GM21381 (cell line): ENCODE results near the gene NXF1.
"Not testable (repeated sequence)": the region's sequence is repeated elsewhere in the genome, so short reads cannot be mapped to it uniquely, and the experiment has no call there.

Experiments
- ATAC-seq: cut with Tn5 transposase; IDR thresholded peaks from one replicate; pipeline ENCODE4 v1.9.1; 2021; ENCODE audit warnings: mild to moderate bottlenecking, moderate library complexity; ENCODE audit not compliant: unreplicated experiment

NXF1 gene

GRCh38 chr11:62805076-62805892, at the start of gene NXF1:
TSS of gene NXF1 (minus strand) at chr11:62805440. CDS start at chr11:62805356, 84 bp downstream.
- peak; percentile 85 for ATAC-seq

DNA sequence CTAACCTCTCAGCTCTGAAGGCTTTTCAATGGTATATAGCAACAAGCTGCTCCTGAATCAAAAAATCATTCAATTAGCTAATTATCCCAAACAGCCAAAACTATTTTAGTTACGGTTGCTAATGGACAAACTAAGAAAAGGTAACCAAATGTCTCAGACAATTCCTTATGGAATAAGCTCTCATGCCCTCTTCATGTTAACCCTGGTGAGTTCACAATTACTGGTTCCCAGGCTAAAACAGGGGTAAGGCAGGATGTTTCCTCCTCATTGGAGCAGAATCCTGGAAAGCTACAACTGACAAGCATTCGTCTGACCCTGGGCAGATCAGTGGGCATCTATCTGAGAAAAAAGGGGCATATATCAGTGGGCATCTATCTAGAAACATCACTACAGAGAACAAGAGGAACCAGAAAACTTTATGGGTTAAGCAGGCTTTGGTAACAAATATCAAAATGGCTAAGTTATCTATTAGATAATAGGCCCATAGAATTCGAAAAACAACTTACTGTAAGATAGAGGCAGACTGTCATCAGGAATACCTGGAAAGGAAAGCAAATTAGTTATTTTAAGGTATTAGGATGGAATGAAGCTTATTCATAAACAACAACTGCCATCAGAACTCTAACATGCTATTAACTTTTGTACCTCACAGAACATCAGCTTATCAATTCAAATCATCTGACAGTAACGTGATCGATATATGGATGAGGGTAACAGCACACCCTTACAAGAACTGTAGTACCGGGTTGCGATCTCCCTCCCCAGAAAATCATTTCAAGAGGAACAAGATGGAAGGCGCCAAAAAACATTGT, 49.0 kb upstream of the NXF1 start:
- ATAC-seq: no peak

- ATAC-seq: no peak
Observed at GRCh38 chr11:62853279-62853965, 48.2 kb upstream of the NXF1 start.

DNA sequence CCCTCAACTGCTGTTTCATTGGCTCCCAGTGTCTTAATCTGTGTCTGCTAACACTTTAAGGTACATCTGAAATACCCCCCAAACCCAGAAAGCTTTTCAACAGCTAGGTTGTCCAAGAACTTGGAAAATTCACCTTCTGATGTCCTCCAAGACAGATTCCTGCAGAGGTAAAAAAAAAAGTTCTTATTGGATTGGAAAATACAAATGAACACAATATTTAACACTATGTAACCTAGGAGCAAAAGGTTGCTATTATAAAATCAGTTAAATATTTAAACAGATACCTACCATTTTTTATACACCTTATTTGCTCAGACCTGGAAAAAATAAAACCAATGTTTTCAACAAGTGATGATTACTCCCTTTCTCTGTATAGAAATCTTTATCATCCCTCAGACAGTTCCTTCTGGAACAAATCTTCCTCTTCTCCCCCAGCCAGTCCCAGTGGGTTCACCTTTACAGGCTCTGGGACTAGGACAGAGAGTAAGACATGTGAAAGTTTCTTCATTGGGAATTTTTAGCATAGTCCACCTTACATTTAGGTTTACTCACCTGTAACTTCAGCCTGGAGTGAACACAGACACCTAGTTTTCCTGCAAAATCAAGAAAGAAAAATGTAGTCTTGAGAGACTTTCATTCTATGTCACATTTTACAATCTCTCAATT, 47.4 kb upstream of the NXF1 start:
- no peak for ATAC-seq

DNA sequence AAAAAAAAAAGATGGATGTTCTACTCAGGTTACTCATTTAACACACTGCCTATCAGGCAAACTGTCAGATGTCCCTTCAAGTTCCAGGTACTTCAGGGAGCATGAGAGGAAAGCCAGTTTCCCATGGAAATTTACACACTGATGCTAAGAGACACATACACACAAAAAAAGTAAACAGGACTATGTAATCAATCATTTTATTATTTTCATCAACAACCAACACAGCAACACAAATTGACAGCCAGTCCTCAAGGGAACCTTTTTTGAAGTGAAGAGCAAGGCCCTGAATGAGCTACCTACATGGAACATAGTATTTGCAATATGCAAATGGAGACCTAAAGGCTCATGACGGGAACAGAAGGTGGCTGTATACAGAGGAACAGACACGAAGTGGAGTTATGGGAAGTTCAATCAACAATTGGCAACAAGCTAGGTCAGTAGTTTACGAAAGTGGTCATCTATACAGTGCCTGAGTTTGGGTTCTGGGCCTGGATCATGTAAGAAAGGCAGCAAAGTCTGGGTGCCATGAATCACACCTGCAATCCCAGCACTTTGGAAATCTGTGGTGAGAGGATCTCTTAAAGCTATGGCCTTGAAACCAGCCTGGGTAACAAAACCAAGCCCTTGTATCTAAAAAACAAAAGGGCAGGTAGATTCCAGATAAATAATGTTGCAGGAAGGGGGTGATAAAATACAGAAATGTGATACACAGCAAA, 46.7 kb upstream of the NXF1 start:
- ATAC-seq: no peak

- ATAC-seq: no peak
Observed at GRCh38 chr11:62850911-62851806, 45.9 kb upstream of the NXF1 start.

- ATAC-seq: no peak
Observed at GRCh38 chr11:62847767-62848314, 42.6 kb upstream of the NXF1 start.

GRCh38 chr11:62846177-62846576, 40.9 kb upstream of the NXF1 start:
- ATAC-seq: no peak

DNA sequence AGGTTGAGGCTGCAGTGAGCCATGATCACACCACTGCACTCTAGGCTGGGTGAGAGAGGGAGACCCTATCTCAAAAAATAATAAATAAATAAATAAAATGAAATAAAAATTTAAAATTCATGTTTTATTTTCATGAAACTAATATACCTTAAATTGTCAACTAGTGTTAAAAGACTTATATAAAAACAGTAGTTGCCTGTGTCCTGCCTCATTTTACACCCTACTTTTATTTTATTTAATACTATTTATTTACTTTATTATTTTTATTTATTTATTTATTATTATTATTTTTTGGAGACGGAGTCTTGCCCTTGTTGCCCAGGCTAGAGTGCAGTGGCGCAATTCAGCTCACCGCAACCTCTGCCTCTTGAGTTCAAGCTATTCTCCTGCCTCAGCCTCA, 38.9 kb upstream of the NXF1 start:
- ATAC-seq: no peak

DNA sequence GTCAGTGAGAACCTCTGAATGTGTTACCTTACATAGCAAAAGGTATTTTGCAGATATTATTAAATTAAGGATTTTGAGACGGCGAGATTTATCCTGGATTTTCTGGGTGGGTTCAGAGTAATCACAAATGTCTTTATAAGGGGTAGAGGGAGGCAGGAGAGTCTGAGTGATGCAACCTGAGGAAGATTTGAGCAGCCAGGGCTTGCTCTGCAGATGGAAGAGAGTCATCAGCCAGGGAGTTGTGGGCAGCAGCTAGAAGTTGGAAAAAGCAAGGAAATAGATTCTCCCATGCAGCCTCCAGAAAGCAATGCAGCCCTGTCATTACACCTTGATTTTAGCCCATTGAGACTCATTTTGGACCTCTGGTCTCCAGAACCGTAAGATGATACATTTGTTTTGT, 38.2 kb upstream of the NXF1 start:
- ATAC-seq: no peak

DNA sequence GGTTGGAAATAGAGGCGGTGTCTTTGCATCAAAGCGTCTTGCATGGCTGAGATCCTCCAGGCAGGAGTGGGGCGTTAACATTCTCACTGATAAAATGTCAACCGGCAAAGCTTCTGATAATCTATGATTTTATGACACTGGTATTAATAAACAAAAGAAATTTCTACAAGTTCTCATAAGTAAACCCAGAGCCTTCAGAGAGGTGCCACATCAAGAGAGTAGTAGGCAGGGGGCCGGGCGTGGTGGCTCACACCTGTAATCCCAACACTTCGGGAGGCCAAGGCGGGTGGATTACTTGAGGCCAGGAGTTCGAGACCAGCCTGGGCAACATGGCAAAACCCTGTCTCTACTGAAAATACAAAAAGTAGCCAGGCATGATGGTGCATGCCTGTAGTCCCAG, 37.7 kb upstream of the NXF1 start:
- ATAC-seq: not testable (repeated sequence)

DNA sequence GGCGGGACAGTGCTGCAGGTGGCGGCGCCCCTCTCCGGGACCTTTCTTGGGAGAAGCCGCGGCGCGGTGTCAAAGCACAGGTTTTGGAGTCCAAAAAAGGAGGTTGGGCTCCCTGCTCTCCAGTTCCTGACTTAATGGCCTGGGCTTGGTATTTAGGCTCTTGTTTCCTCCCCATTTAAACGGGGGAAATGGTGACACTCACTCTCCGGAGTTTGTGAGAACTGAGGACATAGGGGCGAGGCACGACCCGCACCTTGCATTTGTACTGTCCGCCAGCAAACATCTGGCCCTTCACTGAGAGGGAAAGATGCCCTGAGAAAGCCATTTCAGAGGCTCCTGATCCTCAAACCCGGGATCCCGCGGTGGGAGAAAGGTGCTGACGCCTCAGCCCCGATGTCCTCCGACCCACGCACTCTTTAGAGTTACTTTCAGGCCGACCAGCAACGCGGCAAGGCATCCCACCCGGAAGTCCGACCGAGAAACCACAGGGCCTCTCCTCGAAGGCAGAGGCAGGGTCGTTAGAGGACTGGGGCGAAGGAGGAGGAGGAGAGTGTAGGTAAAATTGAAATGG, 37.0 kb upstream of the NXF1 start:
- ATAC-seq: no peak

GRCh38 chr11:62841361-62842170, 36.3 kb upstream of the NXF1 start:
- ATAC-seq: peak; percentile 56

DNA sequence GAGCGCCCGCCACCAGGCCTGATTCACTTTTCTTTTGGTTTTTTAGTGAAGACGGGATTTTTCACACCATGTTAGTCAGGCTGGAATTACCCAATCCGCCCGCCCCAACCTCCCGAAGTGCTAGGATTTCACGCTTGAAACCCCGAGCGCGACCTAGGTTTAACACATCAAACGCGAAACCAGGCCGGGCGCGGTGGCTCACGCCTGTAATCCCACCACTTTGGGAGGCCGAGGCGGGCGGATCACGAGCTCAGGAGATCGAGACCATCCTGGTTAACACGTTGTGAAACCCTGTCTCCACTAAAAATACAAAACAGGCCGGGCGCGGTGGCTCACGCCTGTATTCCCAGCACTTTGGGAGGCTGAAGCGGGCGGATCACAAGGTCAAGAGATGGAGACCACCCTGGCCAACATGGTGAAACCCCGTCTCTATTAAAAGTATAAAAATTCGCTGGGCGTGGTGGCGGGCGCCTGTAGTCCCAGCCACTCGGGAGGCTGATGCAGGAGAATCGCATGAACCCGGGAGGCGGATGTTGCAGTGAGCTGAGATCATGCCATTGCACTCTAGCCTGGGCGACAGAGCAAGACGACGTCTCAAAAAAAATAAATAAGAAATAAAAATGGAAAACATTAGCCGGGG, 35.6 kb upstream of the NXF1 start:
- not testable (repeated sequence) for ATAC-seq

DNA sequence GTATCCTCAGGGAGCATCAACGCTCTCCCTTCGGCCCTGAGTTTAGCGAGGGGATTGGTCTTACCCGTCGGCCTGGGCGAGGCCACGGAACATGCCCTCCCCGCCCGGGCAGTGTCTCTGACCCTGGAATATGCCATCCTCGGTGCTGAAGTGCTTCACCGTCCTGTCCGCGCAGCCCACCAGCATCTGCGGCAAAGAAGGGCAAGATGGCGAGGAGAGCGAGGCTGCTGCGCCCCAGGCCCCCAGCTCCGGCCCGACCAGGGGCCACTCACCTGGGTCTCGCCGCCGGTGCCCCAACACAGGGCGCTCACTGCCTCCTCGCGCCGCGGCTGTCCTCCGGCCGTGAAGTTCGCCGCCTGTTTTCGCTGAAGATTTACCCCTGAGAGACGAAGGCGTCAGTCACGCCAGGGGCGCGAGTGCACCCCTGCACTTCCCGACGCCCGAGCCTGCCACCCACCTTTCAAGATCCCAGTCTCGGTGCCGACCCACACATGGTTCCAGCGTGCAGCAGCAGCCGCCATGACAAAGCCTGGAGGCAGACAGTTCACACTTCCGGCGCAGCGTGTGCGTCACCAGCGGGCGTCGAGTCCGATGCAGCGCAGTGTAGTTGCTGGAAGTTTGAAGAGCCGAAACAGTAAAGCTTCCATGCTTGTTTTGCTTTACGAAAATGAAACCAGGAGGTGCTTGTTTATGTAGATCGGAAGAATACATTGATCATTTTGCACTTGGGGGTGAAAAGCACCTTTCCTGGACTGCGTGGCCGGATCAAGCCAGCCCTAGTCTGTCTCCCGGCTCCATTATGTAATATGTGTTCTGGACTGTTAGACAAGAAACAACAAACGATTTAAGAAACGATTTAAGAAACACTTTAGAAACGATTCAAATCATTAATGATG, 34.1 kb upstream of the NXF1 start, which contains the start of gene WDR74:
WDR74 (minus strand) TSS at position 541 of the 896 bp plus-strand sequence; CDS start at position 521, 20 bp downstream.
- ATAC-seq: peak; percentile 46

DNA sequence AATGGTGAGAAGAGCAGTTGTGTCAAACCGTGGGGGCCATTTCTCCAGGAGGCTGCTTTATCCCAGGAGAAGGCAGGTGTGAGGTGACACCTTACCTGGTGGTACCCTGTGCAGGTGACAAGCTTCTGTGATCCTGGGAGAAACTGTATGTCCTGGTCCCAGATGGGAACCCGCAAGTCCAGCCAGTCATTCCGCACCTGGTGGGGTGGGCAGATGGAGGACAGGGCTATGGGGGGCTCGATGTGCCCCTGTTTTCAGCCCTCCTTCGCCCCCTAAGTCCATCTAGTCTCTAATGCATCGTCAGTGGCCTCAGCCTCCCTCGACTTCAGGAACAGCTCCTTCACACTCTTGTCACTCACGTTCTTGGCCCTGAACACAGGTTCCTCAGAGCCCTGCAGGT, 30.1 kb upstream of the NXF1 start:
- no peak for ATAC-seq
